ENCODE results near the gene CYREN. TPM values are rescaled to one million over a fixed set of nuclear protein-coding genes. Genes with fewer than 3 reads are reported as not detected.

The CYREN gene
- 19.9 and 25.3 TPM in 2 replicates for total RNA-seq (ENCODE audit: low replicate concordance)

GRCh38 chr7:135170274-135170997, at the start of gene CYREN:
CYREN (minus strand) TSS chr7:135170707; CDS start chr7:135168922, 1,785 bp downstream.

GRCh38 chr7:135211179-135211945, 40.9 kb upstream of the CYREN start, which contains the start of gene WDR91:
WDR91 (minus strand) TSS chr7:135211526; CDS start chr7:135211502, 24 bp downstream.

GRCh38 chr7:135147899-135148721, 22.4 kb downstream of the CYREN start, which contains the start of gene TMEM140:
TMEM140 (plus strand) TSS chr7:135148072; CDS start chr7:135164442, 16,370 bp downstream.

Other genes with a start within 250 kb of the CYREN start
- gene AGBL3, start 184.2 kb downstream of the CYREN start, total RNA-seq (ENCODE audit: low replicate concordance), result 0.30 and 1.2 TPM in 2 replicates
- 3.4 and 11.5 TPM in 2 replicates for gene TMEM140, start 22.6 kb downstream of the CYREN start, total RNA-seq (ENCODE audit: low replicate concordance)
- 6.3 and 6.6 TPM in 2 replicates for gene WDR91, start 40.8 kb upstream of the CYREN start, total RNA-seq (ENCODE audit: low replicate concordance)
- not detected in 2 replicates for gene STRA8, start 63.1 kb upstream of the CYREN start, total RNA-seq (ENCODE audit: low replicate concordance)